NCI-H2227 (cell line): ENCODE measurements around the gene OBSCN.

Source experiments
- DNase-seq: peaks from one replicate; lab custom pipeline; 2025; ENCODE audit not compliant: unreplicated experiment; lab: John Stamatoyannopoulos, UW

The OBSCN gene, protein sequence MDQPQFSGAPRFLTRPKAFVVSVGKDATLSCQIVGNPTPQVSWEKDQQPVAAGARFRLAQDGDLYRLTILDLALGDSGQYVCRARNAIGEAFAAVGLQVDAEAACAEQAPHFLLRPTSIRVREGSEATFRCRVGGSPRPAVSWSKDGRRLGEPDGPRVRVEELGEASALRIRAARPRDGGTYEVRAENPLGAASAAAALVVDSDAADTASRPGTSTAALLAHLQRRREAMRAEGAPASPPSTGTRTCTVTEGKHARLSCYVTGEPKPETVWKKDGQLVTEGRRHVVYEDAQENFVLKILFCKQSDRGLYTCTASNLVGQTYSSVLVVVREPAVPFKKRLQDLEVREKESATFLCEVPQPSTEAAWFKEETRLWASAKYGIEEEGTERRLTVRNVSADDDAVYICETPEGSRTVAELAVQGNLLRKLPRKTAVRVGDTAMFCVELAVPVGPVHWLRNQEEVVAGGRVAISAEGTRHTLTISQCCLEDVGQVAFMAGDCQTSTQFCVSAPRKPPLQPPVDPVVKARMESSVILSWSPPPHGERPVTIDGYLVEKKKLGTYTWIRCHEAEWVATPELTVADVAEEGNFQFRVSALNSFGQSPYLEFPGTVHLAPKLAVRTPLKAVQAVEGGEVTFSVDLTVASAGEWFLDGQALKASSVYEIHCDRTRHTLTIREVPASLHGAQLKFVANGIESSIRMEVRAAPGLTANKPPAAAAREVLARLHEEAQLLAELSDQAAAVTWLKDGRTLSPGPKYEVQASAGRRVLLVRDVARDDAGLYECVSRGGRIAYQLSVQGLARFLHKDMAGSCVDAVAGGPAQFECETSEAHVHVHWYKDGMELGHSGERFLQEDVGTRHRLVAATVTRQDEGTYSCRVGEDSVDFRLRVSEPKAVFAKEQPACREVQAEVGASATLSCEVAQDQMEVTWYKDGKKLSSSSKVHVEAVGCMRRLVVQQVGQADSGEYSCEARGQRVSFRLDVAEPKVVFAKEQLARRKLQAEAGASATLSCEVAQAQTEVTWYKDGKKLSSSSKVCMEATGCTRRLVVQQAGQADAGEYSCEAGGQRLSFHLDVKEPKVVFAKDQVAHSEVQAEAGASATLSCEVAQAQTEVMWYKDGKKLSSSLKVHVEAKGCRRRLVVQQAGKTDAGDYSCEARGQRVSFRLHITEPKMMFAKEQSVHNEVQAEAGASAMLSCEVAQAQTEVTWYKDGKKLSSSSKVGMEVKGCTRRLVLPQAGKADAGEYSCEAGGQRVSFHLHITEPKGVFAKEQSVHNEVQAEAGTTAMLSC (N-terminal part only)

DNA sequence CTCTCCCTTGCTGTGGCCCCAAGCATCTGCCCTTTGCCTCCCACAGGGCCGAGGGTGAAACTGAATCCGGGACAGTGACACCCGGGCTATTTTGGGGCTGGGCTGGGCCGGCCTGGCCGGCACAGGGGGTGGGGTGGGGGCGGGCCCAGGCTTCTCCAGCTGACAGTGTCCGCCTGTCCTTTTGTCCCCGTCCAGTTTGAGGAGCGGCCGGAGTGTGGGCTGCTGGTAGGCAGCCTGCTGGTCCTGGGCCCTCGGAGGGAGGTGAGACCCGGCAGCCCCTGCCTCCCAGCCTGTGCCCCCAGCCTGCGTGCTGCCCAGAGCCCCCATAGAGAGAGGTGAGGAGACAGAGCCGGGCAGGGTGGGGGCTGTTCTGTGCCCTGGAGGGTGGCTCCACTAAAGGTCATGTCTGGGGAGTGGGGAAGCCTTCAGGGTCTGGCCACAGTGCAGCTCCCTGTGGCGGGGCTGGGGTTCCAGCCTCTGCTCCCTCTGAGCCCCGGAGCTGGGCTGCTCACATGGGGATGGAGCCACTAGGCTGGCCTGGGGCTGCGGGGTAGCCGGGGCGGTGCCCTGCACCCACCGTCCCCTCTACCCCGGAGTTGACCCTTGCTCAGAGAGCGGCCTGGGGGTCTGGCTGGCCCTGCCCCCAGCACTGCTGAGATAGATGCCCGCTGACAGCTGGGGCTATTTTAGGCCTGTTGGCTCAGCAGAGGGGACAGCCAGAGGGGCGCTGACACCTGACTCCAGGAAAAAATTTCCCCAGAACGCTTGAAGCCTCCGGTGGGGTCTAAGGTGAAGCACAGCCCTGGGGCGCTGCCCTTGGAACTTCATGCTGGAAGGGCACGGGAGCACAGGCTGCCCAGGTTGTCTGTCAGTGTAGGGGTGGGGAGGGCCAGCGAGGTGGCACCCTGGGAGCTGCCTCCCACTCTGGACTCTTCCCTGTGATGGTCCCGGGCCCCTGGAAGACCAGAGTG, at the start of gene OBSCN:
TSS of gene OBSCN (plus strand) at position 194 of the 971 bp plus-strand sequence. CDS start 3,740 bp downstream, outside the sequence.
- DNase-seq, result no peak

DNA sequence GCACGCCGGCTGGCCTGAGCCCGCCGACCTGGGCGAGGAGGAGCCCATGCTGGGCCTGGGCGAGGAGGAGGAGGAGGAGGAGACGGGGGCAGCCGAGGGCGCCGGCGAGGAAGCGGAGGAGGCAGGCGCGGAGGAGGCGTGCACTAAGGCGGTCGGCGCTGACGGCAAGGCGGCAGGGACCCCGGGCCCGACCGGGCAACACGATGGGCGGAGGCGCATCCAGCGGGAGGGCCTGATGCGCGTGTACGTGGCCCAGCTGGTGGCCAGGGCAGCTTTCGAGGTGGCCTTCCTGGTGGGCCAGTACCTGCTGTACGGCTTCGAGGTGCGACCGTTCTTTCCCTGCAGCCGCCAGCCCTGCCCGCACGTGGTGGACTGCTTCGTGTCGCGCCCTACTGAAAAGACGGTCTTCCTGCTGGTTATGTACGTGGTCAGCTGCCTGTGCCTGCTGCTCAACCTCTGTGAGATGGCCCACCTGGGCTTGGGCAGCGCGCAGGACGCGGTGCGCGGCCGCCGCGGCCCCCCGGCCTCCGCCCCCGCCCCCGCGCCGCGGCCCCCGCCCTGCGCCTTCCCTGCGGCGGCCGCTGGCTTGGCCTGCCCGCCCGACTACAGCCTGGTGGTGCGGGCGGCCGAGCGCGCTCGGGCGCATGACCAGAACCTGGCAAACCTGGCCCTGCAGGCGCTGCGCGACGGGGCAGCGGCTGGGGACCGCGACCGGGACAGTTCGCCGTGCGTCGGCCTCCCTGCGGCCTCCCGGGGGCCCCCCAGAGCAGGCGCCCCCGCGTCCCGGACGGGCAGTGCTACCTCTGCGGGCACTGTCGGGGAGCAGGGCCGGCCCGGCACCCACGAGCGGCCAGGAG, 49.5 kb upstream of the OBSCN start:
- DNase-seq, result no peak

DNA sequence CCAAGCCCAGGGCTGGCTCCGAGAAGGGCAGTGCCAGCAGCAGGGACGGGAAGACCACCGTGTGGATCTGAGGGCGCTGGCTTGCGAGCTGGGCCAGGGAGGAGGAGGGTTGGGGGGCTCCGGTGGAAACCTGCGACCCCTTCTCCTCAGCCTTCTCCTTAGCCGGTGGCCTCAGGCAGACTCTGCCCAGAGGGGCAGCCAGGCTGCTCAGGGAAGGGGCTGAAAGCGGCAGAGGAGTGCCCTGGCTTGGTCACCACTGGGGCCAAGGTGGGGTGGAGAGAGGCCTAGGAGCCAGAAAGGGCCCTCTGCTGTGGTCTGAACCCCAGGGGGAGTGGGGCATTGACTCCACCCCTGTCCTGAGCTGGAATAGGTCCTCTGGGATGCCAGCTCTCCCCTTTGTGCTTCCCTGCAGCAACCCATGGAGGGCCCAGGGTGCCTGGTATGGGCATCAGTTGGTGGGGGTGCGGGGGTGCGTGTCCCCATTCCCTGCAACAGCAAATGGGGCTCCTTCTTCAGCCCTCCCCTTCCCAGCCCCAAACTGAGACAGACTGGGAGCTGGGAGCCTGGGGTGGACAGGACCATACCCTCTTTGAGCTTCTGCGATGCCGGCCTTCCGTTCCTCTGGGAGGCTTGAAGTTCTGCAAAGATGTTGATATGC, 48.7 kb upstream of the OBSCN start:
- DNase-seq, result no peak

DNA sequence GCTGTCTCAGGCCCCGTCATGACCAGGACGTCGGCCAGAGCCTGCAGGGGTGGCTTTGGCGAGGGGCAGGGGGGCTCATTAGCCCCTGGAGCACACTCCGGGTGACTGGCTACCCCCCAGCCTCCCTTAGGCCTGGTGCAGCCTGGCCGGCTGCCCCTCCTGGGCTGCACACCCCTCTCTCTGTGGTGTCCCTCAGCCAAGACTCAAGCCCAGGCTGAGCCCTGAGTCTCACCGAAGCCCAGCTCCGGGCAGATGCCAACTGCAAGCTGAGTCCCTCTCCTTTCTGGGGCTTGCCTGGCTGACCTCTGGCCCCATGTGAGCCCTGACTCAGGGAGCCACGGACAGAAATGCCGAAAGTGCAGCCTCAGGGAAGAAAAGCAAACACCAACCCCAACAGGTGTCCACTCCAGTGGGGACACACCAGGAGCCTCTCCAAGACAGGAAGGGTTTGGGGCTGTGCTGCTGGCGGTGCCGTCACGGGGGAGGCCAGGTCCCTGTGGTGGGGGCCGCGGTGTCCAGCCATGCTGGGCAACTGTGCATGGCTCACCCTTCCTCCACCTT, 47.6 kb upstream of the OBSCN start:
- DNase-seq, result no peak

DNA sequence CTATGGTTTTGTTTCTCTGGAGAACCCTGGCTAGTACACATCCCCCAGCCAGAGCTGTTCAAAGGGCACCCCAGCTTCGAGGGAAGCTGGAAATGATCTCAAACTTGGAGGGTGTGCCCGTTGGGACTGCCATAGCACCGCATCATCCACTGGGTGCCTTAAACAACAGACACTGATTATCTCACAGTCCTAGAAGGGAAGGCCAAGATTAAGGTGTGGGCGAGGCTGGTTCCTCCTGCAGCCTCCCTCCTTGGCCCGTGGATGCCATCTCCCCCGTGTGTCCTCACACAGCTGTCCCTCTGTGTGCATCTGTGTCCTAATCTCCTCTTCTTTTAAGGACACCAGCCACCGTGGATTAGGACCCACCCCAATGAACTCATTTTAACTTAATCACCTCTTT, 46.5 kb upstream of the OBSCN start:
- DNase-seq, result no peak

DNA sequence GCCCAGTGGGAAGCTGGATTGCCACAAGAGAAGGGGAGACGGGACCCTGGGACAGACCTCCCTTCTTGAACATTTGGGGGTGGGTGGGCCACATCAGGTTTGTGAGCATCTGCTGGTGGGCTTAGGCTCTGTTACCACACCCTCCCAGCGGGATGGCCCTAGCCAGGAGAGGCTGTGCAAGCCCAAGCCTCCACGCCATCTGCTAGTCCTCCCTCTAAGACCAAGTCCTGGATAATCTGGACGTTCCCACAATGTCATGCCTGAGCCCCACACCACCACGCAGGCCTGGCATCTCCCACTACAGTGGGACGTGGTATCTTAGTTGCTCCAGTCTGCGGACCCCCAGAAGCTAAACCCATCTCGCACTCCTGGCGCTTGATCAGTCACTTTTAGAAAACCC, 46.0 kb upstream of the OBSCN start:
- DNase-seq, result no peak

DNA sequence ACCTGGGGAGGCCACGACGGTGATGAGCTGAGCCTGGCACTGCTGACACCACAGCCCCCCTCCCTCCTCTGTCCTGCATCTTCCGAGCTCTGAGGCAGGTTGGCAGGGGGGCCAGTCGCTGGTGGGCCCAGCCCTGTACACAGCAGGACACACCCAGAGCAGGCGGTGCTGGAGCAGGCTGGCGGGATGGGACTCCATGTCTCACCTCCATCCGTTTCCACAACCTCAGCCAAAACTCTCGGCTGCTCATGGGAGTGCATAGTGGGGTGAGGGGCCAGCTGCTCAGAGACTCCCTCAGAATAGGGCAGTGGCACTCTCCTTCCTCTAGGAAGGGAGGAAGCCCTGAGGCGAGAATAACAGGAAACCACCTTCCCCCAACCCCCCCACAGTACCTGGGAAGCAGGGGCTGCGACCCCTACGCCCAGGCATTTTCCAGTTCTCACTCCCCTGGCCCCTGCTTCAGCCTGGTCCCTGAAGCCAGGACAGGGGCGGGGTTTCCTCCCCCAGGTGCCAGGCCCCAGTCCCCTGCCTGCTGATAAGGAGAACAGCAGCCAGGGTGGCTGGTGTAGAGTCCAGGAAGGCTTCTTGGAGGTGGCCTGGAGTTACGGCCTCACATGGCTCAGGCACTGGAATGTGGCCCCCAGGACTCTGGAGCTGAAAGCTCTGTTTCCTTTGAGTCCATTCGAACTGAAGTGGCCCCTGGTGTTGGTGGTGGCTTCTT, 45.4 kb upstream of the OBSCN start:
- no peak for DNase-seq

DNA sequence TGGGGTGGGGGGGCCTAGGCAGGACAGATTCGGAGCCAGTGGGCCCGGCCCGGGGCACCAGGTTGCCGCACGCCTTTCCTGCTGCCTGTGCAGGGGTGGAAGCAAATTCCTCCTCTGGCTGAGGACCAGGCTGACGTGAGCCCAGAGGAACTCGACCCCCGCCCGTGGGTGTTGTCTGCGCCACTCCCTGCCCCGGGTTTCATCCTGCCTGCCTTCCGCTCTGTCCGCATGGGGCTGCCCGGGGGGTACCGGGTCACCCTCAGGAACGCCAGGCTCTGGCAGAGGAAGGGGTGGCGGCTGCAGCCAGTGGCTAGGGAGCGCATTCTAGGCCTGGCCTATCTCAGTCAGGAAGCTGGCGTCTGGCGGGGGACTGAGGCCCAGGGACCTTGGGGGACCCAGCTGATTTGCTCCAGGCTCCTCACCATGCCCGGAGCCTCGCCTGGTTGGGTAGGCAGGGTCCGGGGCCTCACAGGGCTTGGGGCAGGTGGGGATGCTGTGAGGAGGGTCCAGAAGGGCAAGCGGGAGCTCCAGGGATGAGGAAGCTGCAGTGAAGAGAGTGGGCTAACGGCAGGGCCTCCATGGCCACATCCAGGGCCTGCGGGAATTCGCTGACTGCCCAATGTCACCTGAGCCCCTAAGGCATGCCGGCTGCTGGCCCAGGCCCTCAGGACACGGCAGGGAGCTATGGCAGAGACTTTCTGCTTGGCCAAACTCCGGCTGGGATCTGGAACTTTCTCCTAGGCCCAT, 44.7 kb upstream of the OBSCN start:
- DNase-seq, result no peak

DNA sequence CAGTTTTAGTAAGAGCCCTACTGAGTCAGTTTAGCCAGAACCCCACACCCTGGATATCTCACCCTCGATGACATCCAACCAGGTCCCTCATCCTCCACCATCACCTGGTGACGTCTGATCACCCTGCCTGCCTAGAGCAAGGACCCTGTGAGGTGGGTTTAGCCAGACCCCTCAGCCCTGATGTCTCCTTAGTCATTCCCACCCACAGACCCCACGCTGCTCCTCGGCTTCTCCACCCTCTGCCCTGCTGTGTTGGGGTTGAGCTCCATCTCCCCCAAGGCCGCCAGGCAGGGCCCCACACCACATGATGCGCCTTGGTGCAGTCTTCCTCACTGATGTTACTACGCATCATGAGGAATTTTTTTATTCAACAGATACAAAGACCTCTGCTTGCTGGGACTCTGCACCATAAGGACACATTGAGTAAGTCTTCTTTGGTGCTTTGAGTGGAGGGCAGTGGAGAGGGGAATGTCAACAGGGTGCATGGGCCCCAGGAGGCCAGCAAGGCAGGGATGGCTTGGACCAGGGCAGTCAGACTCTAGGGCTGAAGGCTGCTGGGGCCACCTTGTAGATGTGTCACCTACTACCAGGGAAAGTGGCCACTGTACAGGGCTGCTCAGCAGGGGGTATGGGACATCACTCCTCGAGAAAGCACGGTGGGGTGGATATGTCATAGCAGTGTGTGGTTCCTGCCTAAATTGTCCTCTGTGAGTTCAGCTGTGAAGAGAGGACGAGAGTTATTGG, 43.9 kb upstream of the OBSCN start:
- DNase-seq, result no peak

DNA sequence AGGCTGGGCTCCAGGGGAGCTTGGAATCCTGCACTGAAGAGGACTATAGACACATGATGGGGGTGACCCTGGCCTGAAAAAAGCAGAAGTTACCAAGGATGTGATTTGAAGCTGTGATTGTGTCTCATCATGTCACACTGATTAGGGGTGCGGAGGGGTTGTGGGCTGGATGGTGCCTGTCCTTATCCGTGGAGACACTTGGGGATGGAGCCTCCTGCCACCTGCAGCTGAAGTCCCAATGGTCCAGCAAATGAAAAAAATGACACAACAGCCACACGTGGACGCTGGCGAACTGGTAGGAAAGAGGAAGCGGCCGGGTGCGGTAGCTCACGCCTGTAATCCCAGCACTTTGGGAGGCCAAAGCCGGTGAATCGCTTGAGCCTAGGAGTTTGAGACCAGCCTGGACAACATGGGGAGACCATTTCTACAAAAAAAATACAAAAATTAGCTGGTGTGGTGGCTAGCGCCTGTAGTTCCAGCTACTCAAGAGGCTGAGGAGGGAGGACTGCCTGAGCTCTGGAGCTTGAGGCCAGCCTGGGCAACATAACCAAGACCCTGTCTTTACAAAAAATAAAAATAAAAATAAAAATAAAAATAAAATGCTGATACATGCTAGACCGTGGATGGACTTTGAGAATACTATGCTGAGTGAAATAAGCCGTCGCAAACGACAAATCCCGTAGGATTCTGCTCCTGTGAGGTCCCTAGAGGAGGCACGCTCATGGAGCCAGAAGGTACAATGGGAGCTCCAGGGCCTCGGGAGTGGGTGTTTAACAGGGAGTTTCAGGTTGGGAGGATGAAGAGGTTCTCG, 43.1 kb upstream of the OBSCN start:
- no peak for DNase-seq

DNA sequence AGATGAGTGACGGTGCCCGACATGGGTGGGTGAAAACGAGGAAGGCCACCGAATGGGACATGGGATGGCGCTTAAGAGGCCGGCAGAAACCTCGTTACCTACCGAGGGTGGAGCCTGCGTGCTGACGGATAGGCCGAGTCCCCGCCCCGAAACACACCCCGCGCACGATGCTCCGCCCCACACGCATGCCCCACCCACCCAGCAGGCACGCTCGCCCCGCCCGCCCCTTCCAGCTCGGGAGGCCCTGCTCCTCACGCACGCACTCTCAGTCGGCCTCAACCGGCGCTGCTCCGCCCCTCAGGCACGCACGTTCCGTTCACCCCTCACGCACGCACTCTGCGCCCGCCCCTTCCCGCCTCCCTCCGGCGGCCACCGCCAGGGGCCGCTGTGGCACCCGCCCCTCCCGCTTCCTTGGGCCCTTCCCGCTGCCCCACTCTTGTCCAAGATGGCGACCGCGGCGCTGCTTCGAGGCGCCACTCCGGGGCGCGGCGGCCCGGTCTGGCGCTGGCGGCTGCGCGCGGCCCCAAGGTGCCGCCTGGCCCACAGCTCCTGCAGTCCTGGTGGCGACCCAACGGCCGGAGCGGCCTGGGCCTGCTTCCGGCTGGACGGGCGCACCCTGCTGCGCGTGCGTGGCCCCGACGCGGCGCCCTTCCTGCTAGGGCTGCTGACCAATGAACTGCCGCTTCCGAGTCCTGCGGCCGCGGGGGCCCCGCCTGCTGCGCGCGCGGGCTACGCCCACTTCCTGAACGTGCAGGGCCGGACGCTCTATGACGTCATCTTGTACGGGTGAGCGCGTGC, 42.3 kb upstream of the OBSCN start, which contains the start of gene IBA57:
TSS of gene IBA57 (plus strand) at position 433 of the 798 bp plus-strand sequence. CDS start at position 446, 13 bp downstream.
- DNase-seq, result peak; percentile 98

DNA sequence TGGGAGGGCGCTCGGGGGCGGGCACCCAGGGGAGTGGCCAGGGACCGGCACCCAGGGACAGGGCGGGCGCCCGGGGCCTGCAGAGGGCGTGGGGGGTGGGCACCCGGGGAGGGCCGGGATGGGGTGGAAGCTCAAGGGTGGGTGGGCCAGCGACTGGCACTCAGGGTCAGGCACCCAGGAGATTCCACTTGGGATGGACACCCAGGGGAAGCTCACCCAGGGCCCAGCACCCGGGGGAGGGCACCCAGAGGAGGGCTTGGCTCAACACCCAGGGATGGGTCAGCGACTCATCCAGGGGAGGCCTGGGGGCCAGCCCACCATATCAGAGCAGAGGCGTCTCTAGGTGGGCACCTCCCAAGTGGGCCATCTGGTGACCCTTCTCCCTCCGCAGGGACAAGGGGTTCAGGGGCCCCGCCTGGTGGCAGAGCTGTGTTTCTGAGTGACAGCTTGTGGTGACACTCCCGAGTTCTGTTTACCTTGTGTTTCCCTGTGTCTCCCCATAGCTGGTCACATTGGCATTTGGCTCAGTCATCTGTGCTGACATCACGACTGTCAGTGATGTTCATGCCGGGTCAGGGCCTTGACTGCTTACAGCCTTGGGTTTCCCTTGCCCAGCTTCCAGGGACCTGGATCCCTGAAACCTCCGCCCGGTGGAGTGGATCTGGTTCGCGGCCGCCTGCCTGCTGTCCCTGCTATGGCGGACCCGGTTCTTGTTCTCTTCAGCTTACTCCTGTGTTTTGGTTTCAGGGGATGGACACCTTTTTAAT, 41.5 kb upstream of the OBSCN start:
- DNase-seq, result peak; percentile 51

DNA sequence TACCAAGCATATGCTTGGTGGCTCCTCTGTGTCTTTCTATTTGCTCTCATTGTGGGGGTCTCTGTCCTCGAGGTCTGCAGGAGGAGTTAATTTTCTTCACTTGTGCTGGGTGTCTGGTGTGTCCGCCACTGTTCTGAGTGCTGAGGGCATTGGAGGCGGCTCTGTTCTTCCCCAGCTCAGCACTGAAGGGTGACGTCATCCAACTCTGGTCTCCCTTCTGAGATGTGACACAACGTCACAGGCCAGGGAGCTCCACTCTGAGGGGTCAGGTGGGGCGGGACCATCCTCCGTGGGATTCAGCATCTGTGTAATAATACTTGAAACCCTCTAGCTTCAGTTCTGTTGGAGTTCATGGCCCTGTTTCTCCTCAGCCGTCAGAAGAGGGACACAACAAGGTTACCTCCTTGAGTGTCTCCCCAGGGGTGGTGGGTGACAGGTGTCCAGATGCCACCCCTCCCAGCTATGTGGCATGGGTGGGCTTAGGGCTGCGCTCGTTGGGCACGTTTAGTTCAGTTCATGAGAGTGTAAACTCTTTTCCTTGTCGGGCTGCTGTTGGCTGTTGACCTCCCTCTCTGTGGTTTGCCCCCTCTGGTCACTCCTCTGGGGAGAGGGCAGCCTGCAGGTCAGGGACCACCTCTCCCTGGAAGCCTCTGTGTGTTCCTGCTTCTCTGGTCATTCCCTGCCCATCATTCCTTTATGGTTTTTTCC, 39.1 kb upstream of the OBSCN start:
- no peak for DNase-seq
